Neural cell (in vitro differentiated cells): Measurements from ENCODE around the gene SNX33. TPM values are rescaled to one million over a fixed set of nuclear protein-coding genes. Genes with fewer than 3 reads are reported as not detected.
A peak's percentile ranks its signal among the peaks of the same experiment; 100 is the strongest.

Experiments
- H2AFZ ChIP-seq: fragments of 200-600, 300-800 bp; sonication (generic), shearing (Covaris generic); 2 replicates; pipeline ENCODE4 v1.6.0; 2014; ENCODE audit warnings: low read depth, mild to moderate bottlenecking, antibody characterized with exemption, low read length, moderate library complexity
- H3F3A ChIP-seq: fragments of 200-600 bp; shearing (Covaris generic); 2 replicates; pipeline ENCODE4 v1.6.1; 2016; ENCODE audit warnings: mild to moderate bottlenecking, moderate library complexity, mixed read lengths, antibody characterized with exemption, low read length; ENCODE audit not compliant: insufficient read depth, poor library complexity, severe bottlenecking
- H3K27ac ChIP-seq: fragments of 200-600, 300-800 bp; sonication (generic), shearing (Covaris generic); 2 replicates; pipeline ENCODE4 v1.5.1; 2014; ENCODE audit warnings: mild to moderate bottlenecking, low read length, moderate library complexity
- H3K27me3 ChIP-seq: fragments of 300-800, 200-600 bp; sonication (generic), shearing (Covaris generic); 2 replicates; pipeline ENCODE4 v1.6.0; 2014; ENCODE audit warnings: mild to moderate bottlenecking, low read depth, low read length, moderate library complexity; ENCODE audit not compliant: insufficient read depth
- H3K36me3 ChIP-seq: fragments of 300-800, 200-600 bp; sonication (generic), shearing (Covaris generic); 2 replicates; pipeline ENCODE4 v1.5.1; 2014; ENCODE audit warnings: mild to moderate bottlenecking, antibody characterized with exemption, low read length, moderate library complexity; ENCODE audit not compliant: insufficient read depth
- H3K4me2 ChIP-seq: fragments of 300-800, 200-600 bp; sonication (generic), shearing (Covaris generic); 2 replicates; pipeline ENCODE4 v1.6.0; 2014; ENCODE audit warnings: mild to moderate bottlenecking, low read length
- H3K4me3 ChIP-seq: fragments of 300-800, 200-600 bp; sonication (generic), shearing (Covaris generic); 2 replicates; pipeline ENCODE4 v1.5.1; 2014; ENCODE audit warnings: mild to moderate bottlenecking, low read length, moderate library complexity
- H3K79me2 ChIP-seq: fragments of 200-600 bp; shearing (Covaris generic); replicated peaks from 2 replicates; pipeline ENCODE4 v1.6.0; 2014; ENCODE audit warnings: mild to moderate bottlenecking, low read length, moderate library complexity; ENCODE audit not compliant: insufficient read depth
- H3K9ac ChIP-seq: fragments of 300-800, 200-600 bp; sonication (generic), shearing (Covaris generic); 2 replicates; pipeline ENCODE4 v1.6.1; 2016; ENCODE audit warnings: mild to moderate bottlenecking, low read length, mixed read lengths
- H3K9me2 ChIP-seq: fragments of 200-600 bp; shearing (Covaris generic); 2 replicates; pipeline ENCODE4 v1.6.1; 2016; ENCODE audit warnings: mild to moderate bottlenecking, low read length, mixed read lengths; ENCODE audit not compliant: insufficient read depth
- H3K9me3 ChIP-seq: fragments of 200-600, 300-800 bp; sonication (generic), shearing (Covaris generic); 2 replicates; pipeline ENCODE4 v1.6.1; 2016; ENCODE audit warnings: mild to moderate bottlenecking, mixed run types, low read length, moderate library complexity, mixed read lengths
- H4K20me1 ChIP-seq: fragments of 200-600 bp; shearing (Covaris generic); 2 replicates; pipeline ENCODE4 v1.6.1; 2016; ENCODE audit warnings: mild to moderate bottlenecking, mixed run types; ENCODE audit not compliant: insufficient read depth
- EP300 ChIP-seq: fragments of 450-650 bp; conservative IDR thresholded peaks from 2 replicates; pipeline ENCODE4 v1.6.1; 2014; ENCODE audit warnings: antibody characterized with exemption, mild to moderate bottlenecking, moderate library complexity; ENCODE audit not compliant: poor library complexity, severe bottlenecking
- EZH2 ChIP-seq: fragments of 200-600, 300-800 bp; shearing (Covaris generic), sonication (generic); IDR thresholded peaks from 2 replicates; pipeline ENCODE4 v1.6.1; 2014; ENCODE audit warnings: antibody characterized with exemption, low read length, borderline replicate concordance, mild to moderate bottlenecking; ENCODE audit not compliant: insufficient read depth, poor library complexity, severe bottlenecking
- MXI1 ChIP-seq: fragments of 450-650 bp; conservative IDR thresholded peaks from 2 replicates; pipeline ENCODE4 v1.6.1; 2014; ENCODE audit warnings: antibody characterized with exemption, mild to moderate bottlenecking; ENCODE audit not compliant: poor library complexity, severe bottlenecking
- POLR2AphosphoS5 ChIP-seq: IDR thresholded peaks from 2 replicates; pipeline ENCODE4 v1.6.1; 2012
- RAD21 ChIP-seq: fragments of 450-650 bp; conservative IDR thresholded peaks from 2 replicates; pipeline ENCODE4 v1.6.1; 2014; ENCODE audit warnings: antibody characterized with exemption, mild to moderate bottlenecking, moderate library complexity
- SMC3 ChIP-seq: fragments of 450-650 bp; conservative IDR thresholded peaks from 2 replicates; pipeline ENCODE4 v1.6.1; 2014; ENCODE audit warnings: antibody characterized with exemption, mild to moderate bottlenecking, moderate library complexity; ENCODE audit not compliant: poor library complexity
- TAF1 ChIP-seq: IDR thresholded peaks from 2 replicates; pipeline ENCODE4 v1.6.1; 2012; ENCODE audit warnings: low read depth
- polyA minus RNA-seq: library from RNA; depleted of rRNA, polyadenylated mRNA; stranded (reverse); fragments of >200 nt; gene quantifications from 2 replicates; pipeline ENCODE4 v1.2.3, GENCODE V29; 2014
- polyA plus RNA-seq: library from polyadenylated mRNA; depleted of rRNA; stranded (reverse); fragments of >200 nt; gene quantifications from 2 replicates; pipeline ENCODE4 v1.2.3, GENCODE V29; 2014
- TF ChIP-seq, protein P1 (sequence below): IDR thresholded peaks from 2 replicates; pipeline ENCODE4 v1.6.1; 2012; ENCODE audit warnings: borderline replicate concordance
- TF ChIP-seq, protein P2 (sequence below): fragments of 450-650 bp; IDR thresholded peaks from 2 replicates; pipeline ENCODE4 v1.5.1; 2014; ENCODE audit warnings: antibody characterized with exemption, mild to moderate bottlenecking, moderate library complexity; ENCODE audit not compliant: poor library complexity, severe bottlenecking

Gene SNX33, protein sequence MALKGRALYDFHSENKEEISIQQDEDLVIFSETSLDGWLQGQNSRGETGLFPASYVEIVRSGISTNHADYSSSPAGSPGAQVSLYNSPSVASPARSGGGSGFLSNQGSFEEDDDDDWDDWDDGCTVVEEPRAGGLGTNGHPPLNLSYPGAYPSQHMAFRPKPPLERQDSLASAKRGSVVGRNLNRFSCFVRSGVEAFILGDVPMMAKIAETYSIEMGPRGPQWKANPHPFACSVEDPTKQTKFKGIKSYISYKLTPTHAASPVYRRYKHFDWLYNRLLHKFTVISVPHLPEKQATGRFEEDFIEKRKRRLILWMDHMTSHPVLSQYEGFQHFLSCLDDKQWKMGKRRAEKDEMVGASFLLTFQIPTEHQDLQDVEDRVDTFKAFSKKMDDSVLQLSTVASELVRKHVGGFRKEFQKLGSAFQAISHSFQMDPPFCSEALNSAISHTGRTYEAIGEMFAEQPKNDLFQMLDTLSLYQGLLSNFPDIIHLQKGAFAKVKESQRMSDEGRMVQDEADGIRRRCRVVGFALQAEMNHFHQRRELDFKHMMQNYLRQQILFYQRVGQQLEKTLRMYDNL
- polyA plus RNA-seq (0.14 and 0.20 TPM in 2 replicates), polyA minus RNA-seq (0.49 and 0.69 TPM in 2 replicates)

DNA sequence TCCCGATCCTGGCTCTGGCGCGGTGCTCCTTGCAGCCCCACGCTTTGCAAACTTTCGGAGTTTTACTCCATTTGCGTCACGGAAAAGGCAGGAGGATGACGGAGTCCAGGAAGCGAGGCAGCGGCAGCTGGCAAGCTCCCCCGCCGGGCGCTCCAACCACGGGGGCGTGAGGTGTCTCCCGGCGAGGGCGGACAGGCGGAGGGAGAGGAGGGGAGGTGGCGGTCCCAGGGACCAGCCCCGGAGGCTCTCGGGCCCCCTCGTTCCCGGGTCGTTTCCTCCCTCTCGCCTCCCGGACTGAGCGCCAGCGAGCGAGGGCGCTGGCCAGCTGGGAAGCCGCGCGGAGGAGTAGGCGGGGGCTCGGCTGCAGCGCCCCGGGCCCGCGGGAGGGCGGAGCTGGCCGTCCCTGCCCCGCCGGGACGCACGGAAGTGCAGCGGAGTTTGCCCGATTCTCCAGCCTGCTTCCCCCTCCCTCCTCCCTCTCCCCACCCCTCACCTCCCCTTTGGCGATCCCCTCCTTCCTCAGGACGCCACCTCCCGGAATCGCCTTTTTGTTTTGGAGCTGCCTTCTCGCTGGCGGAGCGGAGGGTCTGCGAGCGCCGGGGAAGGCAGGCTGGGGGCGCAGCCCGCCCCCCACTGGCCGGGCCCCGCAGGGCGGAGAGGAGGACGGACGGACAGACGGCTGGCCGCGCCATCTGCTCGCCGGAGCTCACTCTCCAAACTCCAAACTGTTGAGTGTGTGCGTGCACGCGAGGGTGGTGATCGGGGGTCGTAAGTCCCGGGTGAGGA, at the start of gene SNX33:
SNX33 (plus strand) TSS at position 543 of the 786 bp plus-strand sequence. CDS start 1,191 bp downstream, outside the sequence.
- H4K20me1 ChIP-seq, result no peaks in the 10 kb centered on the region
- peak within 1 kb of the TSS; percentile 82 for H3K4me3 ChIP-seq
- no peak for TF ChIP-seq EZH2
- TF ChIP-seq, protein P1, sequence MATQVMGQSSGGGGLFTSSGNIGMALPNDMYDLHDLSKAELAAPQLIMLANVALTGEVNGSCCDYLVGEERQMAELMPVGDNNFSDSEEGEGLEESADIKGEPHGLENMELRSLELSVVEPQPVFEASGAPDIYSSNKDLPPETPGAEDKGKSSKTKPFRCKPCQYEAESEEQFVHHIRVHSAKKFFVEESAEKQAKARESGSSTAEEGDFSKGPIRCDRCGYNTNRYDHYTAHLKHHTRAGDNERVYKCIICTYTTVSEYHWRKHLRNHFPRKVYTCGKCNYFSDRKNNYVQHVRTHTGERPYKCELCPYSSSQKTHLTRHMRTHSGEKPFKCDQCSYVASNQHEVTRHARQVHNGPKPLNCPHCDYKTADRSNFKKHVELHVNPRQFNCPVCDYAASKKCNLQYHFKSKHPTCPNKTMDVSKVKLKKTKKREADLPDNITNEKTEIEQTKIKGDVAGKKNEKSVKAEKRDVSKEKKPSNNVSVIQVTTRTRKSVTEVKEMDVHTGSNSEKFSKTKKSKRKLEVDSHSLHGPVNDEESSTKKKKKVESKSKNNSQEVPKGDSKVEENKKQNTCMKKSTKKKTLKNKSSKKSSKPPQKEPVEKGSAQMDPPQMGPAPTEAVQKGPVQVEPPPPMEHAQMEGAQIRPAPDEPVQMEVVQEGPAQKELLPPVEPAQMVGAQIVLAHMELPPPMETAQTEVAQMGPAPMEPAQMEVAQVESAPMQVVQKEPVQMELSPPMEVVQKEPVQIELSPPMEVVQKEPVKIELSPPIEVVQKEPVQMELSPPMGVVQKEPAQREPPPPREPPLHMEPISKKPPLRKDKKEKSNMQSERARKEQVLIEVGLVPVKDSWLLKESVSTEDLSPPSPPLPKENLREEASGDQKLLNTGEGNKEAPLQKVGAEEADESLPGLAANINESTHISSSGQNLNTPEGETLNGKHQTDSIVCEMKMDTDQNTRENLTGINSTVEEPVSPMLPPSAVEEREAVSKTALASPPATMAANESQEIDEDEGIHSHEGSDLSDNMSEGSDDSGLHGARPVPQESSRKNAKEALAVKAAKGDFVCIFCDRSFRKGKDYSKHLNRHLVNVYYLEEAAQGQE, result no peak
- no peak for TF ChIP-seq TAF1
- TF ChIP-seq, protein P2, sequence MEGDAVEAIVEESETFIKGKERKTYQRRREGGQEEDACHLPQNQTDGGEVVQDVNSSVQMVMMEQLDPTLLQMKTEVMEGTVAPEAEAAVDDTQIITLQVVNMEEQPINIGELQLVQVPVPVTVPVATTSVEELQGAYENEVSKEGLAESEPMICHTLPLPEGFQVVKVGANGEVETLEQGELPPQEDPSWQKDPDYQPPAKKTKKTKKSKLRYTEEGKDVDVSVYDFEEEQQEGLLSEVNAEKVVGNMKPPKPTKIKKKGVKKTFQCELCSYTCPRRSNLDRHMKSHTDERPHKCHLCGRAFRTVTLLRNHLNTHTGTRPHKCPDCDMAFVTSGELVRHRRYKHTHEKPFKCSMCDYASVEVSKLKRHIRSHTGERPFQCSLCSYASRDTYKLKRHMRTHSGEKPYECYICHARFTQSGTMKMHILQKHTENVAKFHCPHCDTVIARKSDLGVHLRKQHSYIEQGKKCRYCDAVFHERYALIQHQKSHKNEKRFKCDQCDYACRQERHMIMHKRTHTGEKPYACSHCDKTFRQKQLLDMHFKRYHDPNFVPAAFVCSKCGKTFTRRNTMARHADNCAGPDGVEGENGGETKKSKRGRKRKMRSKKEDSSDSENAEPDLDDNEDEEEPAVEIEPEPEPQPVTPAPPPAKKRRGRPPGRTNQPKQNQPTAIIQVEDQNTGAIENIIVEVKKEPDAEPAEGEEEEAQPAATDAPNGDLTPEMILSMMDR, result peak; percentile 54
- TF ChIP-seq MXI1, result peak; percentile 38
- no peak for TF ChIP-seq POLR2AphosphoS5
- H3K4me2 ChIP-seq, result peak within 1 kb of the TSS; percentile 50
- H3K9me2 ChIP-seq, result no peaks in the 10 kb centered on the region
- peaks cover 27% of the 10 kb centered on the region for H3K27me3 ChIP-seq
- H3K9me3 ChIP-seq, result no peaks in the 10 kb centered on the region
- H3K27ac ChIP-seq, result no peak within 1 kb of the TSS
- H3K9ac ChIP-seq, result peak within 1 kb of the TSS; percentile 48
- H3K79me2 ChIP-seq, result peaks cover 4% of the 10 kb centered on the region
- H2AFZ ChIP-seq, result no peak within 1 kb of the TSS
- no peaks in the 10 kb centered on the region for H3K36me3 ChIP-seq
- H3F3A ChIP-seq, result no peaks in the 10 kb centered on the region

DNA sequence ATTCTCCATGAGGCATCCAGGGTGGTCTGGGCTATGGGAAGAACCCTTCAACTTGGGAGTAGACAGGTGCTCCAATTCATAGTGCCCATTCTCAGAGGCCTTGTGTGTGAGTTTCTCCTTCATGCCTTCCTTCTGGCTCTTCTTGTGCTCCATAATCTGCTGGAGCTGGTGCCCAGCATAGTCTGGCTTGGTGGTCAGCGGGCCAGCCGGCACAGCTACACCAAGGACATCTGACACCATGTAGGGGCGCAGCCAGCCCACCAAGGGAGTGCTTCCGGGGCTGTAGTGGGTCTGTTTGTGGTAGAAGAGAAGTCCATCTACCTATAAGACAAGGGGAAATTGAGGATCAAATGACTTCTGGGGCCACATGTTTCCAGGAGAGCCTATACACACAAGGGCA, 49.4 kb upstream of the SNX33 start:
- no peaks in the 10 kb centered on the region for H3K27me3 ChIP-seq
- no peak overlapping the region for H3K4me2 ChIP-seq
- H4K20me1 ChIP-seq, result no peaks in the 10 kb centered on the region
- TF ChIP-seq, protein P2, result no peak
- TF ChIP-seq MXI1, result no peak
- no peak for TF ChIP-seq EP300
- TF ChIP-seq EZH2, result no peak
- no peak for TF ChIP-seq RAD21
- no peak for TF ChIP-seq TAF1
- TF ChIP-seq SMC3, result no peak
- TF ChIP-seq, protein P1, result no peak
- TF ChIP-seq POLR2AphosphoS5, result no peak
- no peaks in the 10 kb centered on the region for H3K9me2 ChIP-seq
- no peak overlapping the region for H3K27ac ChIP-seq
- H2AFZ ChIP-seq, result no peak overlapping the region
- H3K79me2 ChIP-seq, result no peaks in the 10 kb centered on the region
- H3K9ac ChIP-seq, result no peak overlapping the region
- no peak overlapping the region for H3K4me3 ChIP-seq
- no peaks in the 10 kb centered on the region for H3F3A ChIP-seq
- no peaks in the 10 kb centered on the region for H3K9me3 ChIP-seq
- no peaks in the 10 kb centered on the region for H3K36me3 ChIP-seq
